IMR-90 (cell line): Measurements from ENCODE around the gene TRAPPC14.

Experiments used
- CEBPB ChIP-seq: IDR thresholded peaks from 2 replicates; pipeline ENCODE4 v1.6.1; 2012; ENCODE audit warnings: low read depth, low read length, improper control_type of control experiment
- CHD1 ChIP-seq: IDR thresholded peaks from 2 replicates; pipeline ENCODE4 v1.6.1; 2012; ENCODE audit warnings: low read depth, low read length, improper control_type of control experiment
- ELK1 ChIP-seq: fragments of 150-350 bp; IDR thresholded peaks from 2 replicates; pipeline ENCODE4 v1.6.1; 2016; ENCODE audit warnings: low read depth, mild to moderate bottlenecking, low read length, moderate library complexity, borderline replicate concordance
- MAFK ChIP-seq: IDR thresholded peaks from 2 replicates; pipeline ENCODE4 v1.6.1; 2012; ENCODE audit warnings: low read depth, low read length, improper control_type of control experiment
- MXI1 ChIP-seq: IDR thresholded peaks from 2 replicates; pipeline ENCODE4 v1.6.1; 2012; ENCODE audit warnings: low read depth, mild to moderate bottlenecking, low read length, moderate library complexity, borderline replicate concordance
- NFE2L2 ChIP-seq: fragments of 150-350 bp; IDR thresholded peaks from 2 replicates; pipeline ENCODE4 v1.6.1; 2016; ENCODE audit warnings: low read depth, mild to moderate bottlenecking, low read length
- POLR2A ChIP-seq: IDR thresholded peaks from 2 replicates; pipeline ENCODE4 v1.6.1; 2012; ENCODE audit warnings: mild to moderate bottlenecking, low read depth, low read length
- RAD21 ChIP-seq: IDR thresholded peaks from 2 replicates; pipeline ENCODE4 v1.6.1; 2012; ENCODE audit warnings: low read length, improper control_type of control experiment
- RCOR1 ChIP-seq: IDR thresholded peaks from 2 replicates; pipeline ENCODE4 v1.6.1; 2012; ENCODE audit warnings: mild to moderate bottlenecking, low read length, improper control_type of control experiment; ENCODE audit not compliant: insufficient replicate concordance
- SMC3 ChIP-seq: fragments of 150-350 bp; IDR thresholded peaks from 2 replicates; pipeline ENCODE4 v1.6.1; 2016; ENCODE audit warnings: low read depth, mild to moderate bottlenecking, antibody characterized with exemption, low read length, moderate library complexity
- TF ChIP-seq, protein P1 (sequence below): conservative IDR thresholded peaks from 2 replicates; pipeline ENCODE4 v1.5.1; 2012; ENCODE audit warnings: mild to moderate bottlenecking, low read depth, low read length, improper control_type of control experiment
- TF ChIP-seq, protein P2 (sequence below): fragments of 150-350 bp; IDR thresholded peaks from 2 replicates; pipeline ENCODE4 v1.6.1; 2017; ENCODE audit warnings: mild to moderate bottlenecking, antibody characterized with exemption, low read length, low read depth

DNA sequence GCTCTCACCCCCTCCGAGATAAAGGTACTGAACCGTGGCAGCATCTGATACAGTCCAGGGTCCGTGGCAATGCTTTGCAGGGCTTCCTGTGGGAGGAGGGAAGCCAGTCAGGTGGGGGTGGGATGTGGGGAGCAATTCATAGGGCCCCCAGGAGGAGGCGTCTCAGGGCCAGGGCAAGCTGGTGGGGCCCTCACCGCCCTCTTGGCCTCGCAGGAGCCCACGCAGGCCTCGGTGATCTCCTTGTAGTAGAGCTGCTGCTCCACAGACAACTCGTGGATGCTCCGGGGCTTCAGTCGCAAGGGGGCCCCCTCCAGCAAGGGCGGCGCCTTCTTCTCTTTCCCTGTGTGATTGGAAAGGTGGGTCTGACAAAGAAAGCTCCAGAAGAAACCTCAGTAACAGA is 46.6 kb downstream of the TRAPPC14 start:
- TF ChIP-seq, protein P1, sequence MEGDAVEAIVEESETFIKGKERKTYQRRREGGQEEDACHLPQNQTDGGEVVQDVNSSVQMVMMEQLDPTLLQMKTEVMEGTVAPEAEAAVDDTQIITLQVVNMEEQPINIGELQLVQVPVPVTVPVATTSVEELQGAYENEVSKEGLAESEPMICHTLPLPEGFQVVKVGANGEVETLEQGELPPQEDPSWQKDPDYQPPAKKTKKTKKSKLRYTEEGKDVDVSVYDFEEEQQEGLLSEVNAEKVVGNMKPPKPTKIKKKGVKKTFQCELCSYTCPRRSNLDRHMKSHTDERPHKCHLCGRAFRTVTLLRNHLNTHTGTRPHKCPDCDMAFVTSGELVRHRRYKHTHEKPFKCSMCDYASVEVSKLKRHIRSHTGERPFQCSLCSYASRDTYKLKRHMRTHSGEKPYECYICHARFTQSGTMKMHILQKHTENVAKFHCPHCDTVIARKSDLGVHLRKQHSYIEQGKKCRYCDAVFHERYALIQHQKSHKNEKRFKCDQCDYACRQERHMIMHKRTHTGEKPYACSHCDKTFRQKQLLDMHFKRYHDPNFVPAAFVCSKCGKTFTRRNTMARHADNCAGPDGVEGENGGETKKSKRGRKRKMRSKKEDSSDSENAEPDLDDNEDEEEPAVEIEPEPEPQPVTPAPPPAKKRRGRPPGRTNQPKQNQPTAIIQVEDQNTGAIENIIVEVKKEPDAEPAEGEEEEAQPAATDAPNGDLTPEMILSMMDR, result no peak
- no peak for TF ChIP-seq POLR2A
- no peak for TF ChIP-seq MXI1
- TF ChIP-seq, protein P2, sequence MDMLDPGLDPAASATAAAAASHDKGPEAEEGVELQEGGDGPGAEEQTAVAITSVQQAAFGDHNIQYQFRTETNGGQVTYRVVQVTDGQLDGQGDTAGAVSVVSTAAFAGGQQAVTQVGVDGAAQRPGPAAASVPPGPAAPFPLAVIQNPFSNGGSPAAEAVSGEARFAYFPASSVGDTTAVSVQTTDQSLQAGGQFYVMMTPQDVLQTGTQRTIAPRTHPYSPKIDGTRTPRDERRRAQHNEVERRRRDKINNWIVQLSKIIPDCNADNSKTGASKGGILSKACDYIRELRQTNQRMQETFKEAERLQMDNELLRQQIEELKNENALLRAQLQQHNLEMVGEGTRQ, result no peak
- no peak for TF ChIP-seq NFE2L2
- no peak for TF ChIP-seq MAFK
- TF ChIP-seq SMC3, result no peak
- TF ChIP-seq RCOR1, result no peak
- TF ChIP-seq CEBPB, result no peak
- TF ChIP-seq RAD21, result no peak
- no peak for TF ChIP-seq ELK1
- TF ChIP-seq CHD1, result no peak
